CD1c-positive myeloid dendritic cell (primary cell): ENCODE results near the gene NIN.
A peak's percentile ranks its signal among the peaks of the same experiment; 100 is the strongest.
"Not testable (repeated sequence)": the region's sequence is repeated elsewhere in the genome, so short reads cannot be mapped to it uniquely, and the experiment has no call there.

Experiments used
- DNase-seq: peaks from one replicate; pipeline ENCODE4 v3.0.0-alpha.2; 2016; ENCODE audit errors: extremely low spot score

Gene NIN

GRCh38 chr14:50819303-50819702 is 11.7 kb downstream of the NIN start:
- not testable (repeated sequence) for DNase-seq

- no peak for DNase-seq
Observed at GRCh38 chr14:50816395-50817047, 14.4 kb downstream of the NIN start.

GRCh38 chr14:50815526-50815925 is 15.4 kb downstream of the NIN start:
- DNase-seq = not testable (repeated sequence)

GRCh38 chr14:50815058-50815457 is 15.9 kb downstream of the NIN start:
- not testable (repeated sequence) for DNase-seq

- no peak for DNase-seq
Observed at GRCh38 chr14:50814161-50814560, 16.8 kb downstream of the NIN start.

- peak; percentile 87 for DNase-seq
Observed at GRCh38 chr14:50813544-50813863, 17.5 kb downstream of the NIN start.

- no peak for DNase-seq
Observed at GRCh38 chr14:50812856-50813543, 18.0 kb downstream of the NIN start.

GRCh38 chr14:50812180-50812579 is 18.8 kb downstream of the NIN start:
- DNase-seq = no peak

GRCh38 chr14:50808053-50808452 is 22.9 kb downstream of the NIN start:
- no peak for DNase-seq

GRCh38 chr14:50806241-50806933 is 24.6 kb downstream of the NIN start:
- DNase-seq = no peak

GRCh38 chr14:50805396-50805795 is 25.6 kb downstream of the NIN start:
- DNase-seq = no peak

GRCh38 chr14:50804181-50804721 is 26.7 kb downstream of the NIN start:
- no peak for DNase-seq

GRCh38 chr14:50801706-50802105 is 29.3 kb downstream of the NIN start:
- DNase-seq = no peak

GRCh38 chr14:50800032-50800431 is 30.9 kb downstream of the NIN start:
- no peak for DNase-seq

- DNase-seq = peak; percentile 16
Observed at GRCh38 chr14:50798048-50798421, 32.9 kb downstream of the NIN start.

GRCh38 chr14:50797250-50798047 is 33.5 kb downstream of the NIN start:
- DNase-seq = no peak

GRCh38 chr14:50796390-50796789 is 34.6 kb downstream of the NIN start:
- no peak for DNase-seq

GRCh38 chr14:50795909-50796308 is 35.1 kb downstream of the NIN start:
- DNase-seq = no peak

- DNase-seq = no peak
Observed at GRCh38 chr14:50795142-50795541, 35.8 kb downstream of the NIN start.

- DNase-seq = no peak
Observed at GRCh38 chr14:50794068-50794645, 36.8 kb downstream of the NIN start.

- no peak for DNase-seq
Observed at GRCh38 chr14:50792634-50793068, 38.3 kb downstream of the NIN start.

- DNase-seq = no peak
Observed at GRCh38 chr14:50792051-50792477, 38.9 kb downstream of the NIN start.
